Central memory CD8-positive, alpha-beta T cell (primary cell): ENCODE data around the gene EXOG.

Experiments
- ATAC-seq: fragments of 150-1000 bp; cut with Tn5 transposase; replicated peaks from 2 replicates; pipeline ENCODE4 v1.10.0; 2022; ENCODE audit warnings: mild to moderate bottlenecking, moderate FRiP score, moderate number of reproducible peaks; ENCODE audit not compliant: poor library complexity, severe bottlenecking; ENCODE audit errors: extremely low read depth
- DNase-seq, 2 donors: peaks; one replicate each; pipeline ENCODE4 v3.0.0; 2021; ENCODE audit warnings: low spot score in 2 of 2
- H3K27ac Mint-ChIP-seq: one replicate; pipeline ENCODE4 v1.8.0; 2022; ENCODE audit warnings: low read depth, mild to moderate bottlenecking, moderate library complexity, mixed read lengths
- H3K27me3 Mint-ChIP-seq: one replicate; pipeline ENCODE4 v1.8.0; 2022; ENCODE audit warnings: mixed read lengths
- H3K36me3 Mint-ChIP-seq: one replicate; pipeline ENCODE4 v1.8.0; 2022; ENCODE audit warnings: mild to moderate bottlenecking, moderate library complexity, mixed read lengths; ENCODE audit not compliant: insufficient read depth
- H3K4me1 Mint-ChIP-seq: one replicate; pipeline ENCODE4 v1.8.0; 2022; ENCODE audit warnings: mixed read lengths
- H3K4me3 Mint-ChIP-seq: one replicate; pipeline ENCODE4 v1.8.0; 2022; ENCODE audit warnings: mild to moderate bottlenecking, moderate library complexity, mixed read lengths
- H3K9me3 Mint-ChIP-seq: one replicate; pipeline ENCODE4 v1.8.0; 2022; ENCODE audit warnings: mixed read lengths

EXOG gene

DNA sequence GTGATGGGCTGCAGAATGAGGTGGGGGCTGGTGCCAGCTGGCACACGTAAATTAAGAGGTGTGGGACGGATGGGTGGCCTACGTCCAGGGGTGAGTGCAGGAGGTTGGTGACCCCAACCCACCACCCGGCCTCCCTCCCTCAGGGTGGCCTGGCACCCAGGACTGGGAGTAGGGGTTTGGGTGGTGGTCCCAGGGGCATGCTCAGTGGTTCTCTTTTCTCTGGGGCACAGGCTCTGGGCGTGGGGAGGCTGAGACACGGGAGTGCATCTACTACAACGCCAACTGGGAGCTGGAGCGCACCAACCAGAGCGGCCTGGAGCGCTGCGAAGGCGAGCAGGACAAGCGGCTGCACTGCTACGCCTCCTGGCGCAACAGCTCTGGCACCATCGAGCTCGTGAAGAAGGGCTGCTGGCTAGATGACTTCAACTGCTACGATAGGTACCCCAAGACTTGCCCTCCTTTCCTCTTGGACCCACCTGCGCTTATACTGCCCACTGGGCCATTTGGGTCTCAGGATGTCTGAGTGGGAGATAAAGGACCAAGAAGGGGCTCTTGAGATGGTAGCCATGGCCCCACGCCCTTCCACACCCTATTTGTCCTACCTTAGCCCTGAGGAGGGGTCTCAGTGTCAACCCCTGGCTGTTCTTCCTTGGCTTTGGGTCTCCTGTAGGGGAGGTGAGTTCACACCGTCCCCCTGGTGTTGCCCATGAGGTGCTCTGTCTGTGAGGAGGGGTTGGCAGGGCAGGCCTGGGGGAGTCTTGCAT lies 18.9 kb upstream of the EXOG start:
- DNase-seq (no peak), ATAC-seq (no peak)
- Mint-ChIP-seq H3K36me3 (peaks cover 2% of the 10 kb centered on the region), H3K27me3 (no peaks in the 10 kb centered on the region), H3K4me1 (peaks cover 20% of the 10 kb centered on the region), H3K27ac (no peak overlapping the region), H3K9me3 (no peaks in the 10 kb centered on the region), H3K4me3 (no peak overlapping the region)

DNA sequence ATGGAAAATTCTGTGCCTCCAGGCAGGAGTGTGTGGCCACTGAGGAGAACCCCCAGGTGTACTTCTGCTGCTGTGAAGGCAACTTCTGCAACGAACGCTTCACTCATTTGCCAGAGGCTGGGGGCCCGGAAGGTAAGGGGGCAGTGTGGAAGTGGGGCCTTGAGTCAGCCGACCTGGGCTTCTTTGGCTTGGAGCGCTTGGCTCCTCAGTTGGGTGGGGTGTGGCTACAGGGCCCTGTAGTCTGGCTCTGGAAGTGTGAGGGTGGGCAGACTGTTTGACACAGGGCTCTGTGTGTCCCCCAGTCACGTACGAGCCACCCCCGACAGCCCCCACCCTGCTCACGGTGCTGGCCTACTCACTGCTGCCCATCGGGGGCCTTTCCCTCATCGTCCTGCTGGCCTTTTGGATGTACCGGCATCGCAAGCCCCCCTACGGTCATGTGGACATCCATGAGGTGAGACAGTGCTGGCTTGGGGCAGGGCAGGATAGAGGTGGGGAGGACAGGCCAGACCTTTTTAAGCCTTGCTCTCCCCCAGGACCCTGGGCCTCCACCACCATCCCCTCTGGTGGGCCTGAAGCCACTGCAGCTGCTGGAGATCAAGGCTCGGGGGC lies 18.2 kb upstream of the EXOG start:
- H3K27ac Mint-ChIP-seq = no peak overlapping the region

DNA sequence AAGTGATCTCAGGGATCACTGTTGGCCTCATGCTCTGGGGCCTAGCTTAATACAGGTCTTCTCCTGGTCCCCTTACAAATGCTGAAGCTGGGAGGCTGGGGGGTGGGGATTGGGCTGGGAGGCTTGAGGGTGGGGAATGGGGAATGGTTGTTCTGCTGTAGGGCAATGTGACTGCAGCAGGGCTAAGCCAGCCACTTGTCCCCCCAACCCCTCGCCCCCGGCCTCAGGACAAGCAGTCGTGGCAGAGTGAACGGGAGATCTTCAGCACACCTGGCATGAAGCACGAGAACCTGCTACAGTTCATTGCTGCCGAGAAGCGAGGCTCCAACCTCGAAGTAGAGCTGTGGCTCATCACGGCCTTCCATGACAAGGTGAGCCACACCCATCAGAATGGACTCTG lies 17.2 kb upstream of the EXOG start:
- no peaks in the 10 kb centered on the region for H3K9me3 Mint-ChIP-seq

More for the DNA sequence above, 18.2 kb upstream of the EXOG start:
- Mint-ChIP-seq H3K4me1 (peaks cover 13% of the 10 kb centered on the region), H3K27me3 (no peaks in the 10 kb centered on the region), H3K36me3 (peaks cover 4% of the 10 kb centered on the region), H3K4me3 (no peak overlapping the region), H3K9me3 (no peaks in the 10 kb centered on the region)
- ATAC-seq (no peak), DNase-seq (no peak)

DNA sequence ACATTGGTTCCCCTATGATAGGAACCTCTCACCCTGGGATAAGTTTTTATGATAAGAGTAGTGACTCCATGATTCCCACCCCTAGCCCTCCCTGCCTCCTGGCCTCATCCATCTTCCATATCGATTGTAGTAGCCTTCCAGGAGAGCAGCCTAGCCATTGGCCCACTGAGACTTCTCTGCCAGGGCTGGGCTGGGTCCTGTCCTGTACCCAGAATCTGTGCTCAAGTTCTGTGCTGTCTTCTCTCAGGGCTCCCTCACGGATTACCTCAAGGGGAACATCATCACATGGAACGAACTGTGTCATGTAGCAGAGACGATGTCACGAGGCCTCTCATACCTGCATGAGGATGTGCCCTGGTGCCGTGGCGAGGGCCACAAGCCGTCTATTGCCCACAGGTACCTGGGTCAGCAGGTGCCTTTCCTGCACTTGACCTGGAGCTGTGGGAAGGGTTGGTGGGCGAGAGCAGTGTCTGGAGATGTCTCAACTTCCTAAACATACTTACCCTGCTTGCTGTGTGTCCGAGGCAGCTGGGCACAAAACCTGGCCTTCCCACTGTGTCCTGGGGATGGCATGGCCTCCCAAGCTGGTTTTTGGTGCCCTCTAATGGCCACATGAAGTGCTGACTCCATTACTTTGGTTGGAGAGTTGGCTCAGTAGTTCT lies 16.6 kb upstream of the EXOG start:
- Mint-ChIP-seq H3K27ac (no peak overlapping the region), H3K9me3 (no peaks in the 10 kb centered on the region), H3K36me3 (peaks cover 6% of the 10 kb centered on the region), H3K27me3 (no peaks in the 10 kb centered on the region), H3K4me1 (peaks cover under 1% of the 10 kb centered on the region), H3K4me3 (no peak overlapping the region)
- no peak for ATAC-seq
- no peak for DNase-seq

More for the DNA sequence above, 17.2 kb upstream of the EXOG start:
- H3K4me3 Mint-ChIP-seq = no peak overlapping the region
- ATAC-seq (no peak), DNase-seq (no peak)
- H3K27ac Mint-ChIP-seq = no peak overlapping the region
- H3K36me3 Mint-ChIP-seq = peaks cover 6% of the 10 kb centered on the region
- H3K4me1 Mint-ChIP-seq = peaks cover 6% of the 10 kb centered on the region
- no peaks in the 10 kb centered on the region for H3K27me3 Mint-ChIP-seq

DNA sequence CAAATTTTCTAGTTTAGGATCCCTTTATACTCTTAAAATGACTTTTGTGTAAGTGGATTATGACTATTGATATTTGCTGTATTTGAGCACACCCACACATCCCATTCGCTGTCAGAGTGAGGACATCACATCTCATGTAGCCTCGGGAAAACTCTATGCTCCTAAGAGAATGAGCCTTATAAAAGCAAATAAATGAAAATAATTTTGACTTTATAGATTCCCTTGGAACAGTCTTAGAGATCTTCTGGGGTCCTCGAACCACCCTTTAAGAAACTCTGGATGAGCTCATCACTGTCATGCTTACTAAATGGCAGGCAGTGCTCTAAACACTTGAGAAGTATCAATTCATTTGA lies 16.1 kb upstream of the EXOG start:
- Mint-ChIP-seq H3K27me3 (no peaks in the 10 kb centered on the region), H3K4me1 (no peaks in the 10 kb centered on the region), H3K27ac (no peak overlapping the region), H3K9me3 (no peaks in the 10 kb centered on the region), H3K4me3 (no peak overlapping the region), H3K36me3 (peaks cover 6% of the 10 kb centered on the region)
- ATAC-seq (no peak), DNase-seq (no peak)

DNA sequence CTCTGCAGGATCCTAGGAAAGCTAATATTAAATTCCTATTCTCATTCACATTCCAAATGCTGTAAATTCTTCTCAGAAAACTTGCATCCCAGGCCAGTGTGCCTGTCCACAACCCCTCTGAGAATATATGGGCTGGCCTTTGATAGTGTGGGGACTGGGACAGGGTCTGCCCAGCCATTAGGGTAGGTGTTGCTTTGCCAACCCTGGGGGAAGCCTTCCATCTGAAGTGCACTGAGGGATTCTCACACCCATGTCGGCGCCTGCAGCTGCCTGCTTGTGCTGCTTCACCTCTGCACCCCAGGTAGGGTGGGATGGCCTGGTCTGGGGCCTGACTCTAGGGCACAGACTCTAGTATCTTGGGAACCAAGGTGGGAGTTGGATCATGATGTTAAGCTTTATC lies 15.2 kb upstream of the EXOG start:
- no peaks in the 10 kb centered on the region for H3K9me3 Mint-ChIP-seq
- ATAC-seq (no peak), DNase-seq (no peak)
- H3K27ac Mint-ChIP-seq = no peak overlapping the region
- peaks cover 6% of the 10 kb centered on the region for H3K36me3 Mint-ChIP-seq
- H3K4me3 Mint-ChIP-seq = no peak overlapping the region
- no peaks in the 10 kb centered on the region for H3K4me1 Mint-ChIP-seq
- no peaks in the 10 kb centered on the region for H3K27me3 Mint-ChIP-seq

DNA sequence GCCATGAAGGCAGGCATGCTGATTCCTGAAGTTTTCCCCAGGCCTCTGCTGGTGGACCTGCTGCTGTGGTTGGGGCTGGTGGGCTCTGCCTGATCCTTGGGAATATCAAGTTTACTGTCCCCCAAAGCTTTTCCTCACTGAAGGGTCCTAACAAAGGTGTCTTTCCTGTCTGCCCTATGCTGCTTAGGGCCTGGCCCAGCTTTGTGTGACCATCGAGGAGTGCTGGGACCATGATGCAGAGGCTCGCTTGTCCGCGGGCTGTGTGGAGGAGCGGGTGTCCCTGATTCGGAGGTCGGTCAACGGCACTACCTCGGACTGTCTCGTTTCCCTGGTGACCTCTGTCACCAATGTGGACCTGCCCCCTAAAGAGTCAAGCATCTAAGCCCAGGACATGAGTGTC lies 13.2 kb upstream of the EXOG start:
- no peak for ATAC-seq
- DNase-seq = no peak
- Mint-ChIP-seq H3K27me3 (no peaks in the 10 kb centered on the region), H3K4me1 (no peaks in the 10 kb centered on the region), H3K36me3 (peaks cover 6% of the 10 kb centered on the region), H3K9me3 (no peaks in the 10 kb centered on the region), H3K4me3 (no peak overlapping the region), H3K27ac (no peak overlapping the region)

DNA sequence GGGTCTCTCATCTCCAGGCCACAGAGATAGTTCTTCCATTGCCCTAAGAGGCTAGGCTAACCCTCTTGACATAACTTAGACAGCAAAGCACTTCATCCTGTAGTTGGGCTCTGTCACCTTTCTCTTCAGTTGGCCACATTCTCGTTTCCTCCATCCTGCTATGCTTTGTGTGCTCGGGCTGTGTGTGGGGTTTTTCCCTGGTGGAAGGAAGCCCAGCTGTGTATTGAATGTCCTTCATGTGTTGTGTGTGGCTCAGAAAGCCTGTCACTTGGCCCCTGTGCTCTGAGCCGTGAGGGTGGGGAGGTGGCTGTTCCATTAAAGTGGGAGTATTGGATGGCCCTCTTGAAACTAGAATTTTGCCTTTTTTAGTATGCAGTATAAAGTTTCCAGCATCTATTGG lies 8.8 kb upstream of the EXOG start:
- no peak for ATAC-seq
- DNase-seq = no peak
- H3K36me3 Mint-ChIP-seq = peaks cover 4% of the 10 kb centered on the region
- no peaks in the 10 kb centered on the region for H3K4me1 Mint-ChIP-seq
- no peaks in the 10 kb centered on the region for H3K9me3 Mint-ChIP-seq
- H3K4me3 Mint-ChIP-seq = no peak overlapping the region
- H3K27me3 Mint-ChIP-seq = no peaks in the 10 kb centered on the region
- no peak overlapping the region for H3K27ac Mint-ChIP-seq

DNA sequence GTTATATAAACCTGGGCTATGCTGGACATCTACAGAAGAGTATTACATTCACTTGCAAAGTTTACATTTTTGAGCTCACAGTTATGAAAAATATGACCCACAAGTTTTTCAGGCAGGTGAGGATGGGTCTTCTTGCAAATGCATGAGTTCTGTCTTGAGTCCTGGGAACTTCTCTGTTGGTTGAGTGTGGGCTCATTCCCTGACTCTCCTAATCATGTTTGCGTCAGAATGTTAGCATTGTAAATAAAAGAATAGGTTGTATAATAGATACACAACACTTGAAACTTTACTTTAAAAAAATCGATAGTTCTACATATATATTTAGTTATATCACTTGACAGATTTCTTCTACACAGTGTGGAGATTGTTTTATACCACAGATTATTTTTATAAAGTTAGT lies 7.2 kb upstream of the EXOG start:
- Mint-ChIP-seq H3K36me3 (no peaks in the 10 kb centered on the region), H3K4me3 (no peak overlapping the region), H3K9me3 (no peaks in the 10 kb centered on the region), H3K27ac (no peak overlapping the region), H3K4me1 (no peaks in the 10 kb centered on the region), H3K27me3 (no peaks in the 10 kb centered on the region)
- no peak for DNase-seq
- ATAC-seq = no peak

DNA sequence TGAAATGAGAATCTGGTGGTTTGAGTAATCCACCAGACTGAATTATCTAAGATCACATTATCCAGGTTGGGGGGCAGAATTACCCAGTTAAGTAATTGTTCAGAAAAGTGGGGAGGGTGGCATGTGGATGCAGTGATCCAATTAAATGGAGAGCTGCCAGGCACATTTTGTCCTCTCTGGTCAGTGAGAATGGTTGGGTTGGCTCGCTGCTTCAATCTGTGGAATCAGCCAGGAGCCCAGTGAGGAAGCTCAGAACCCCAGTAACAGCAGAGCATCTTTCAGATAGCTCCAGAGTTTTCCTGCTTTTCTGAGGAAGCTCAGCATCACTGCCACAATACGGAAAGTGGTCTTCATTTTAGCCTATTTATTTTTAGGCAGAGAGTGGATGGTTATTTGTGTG lies 6.4 kb upstream of the EXOG start:
- Mint-ChIP-seq H3K36me3 (no peaks in the 10 kb centered on the region), H3K27ac (no peak overlapping the region), H3K9me3 (no peaks in the 10 kb centered on the region), H3K4me1 (no peaks in the 10 kb centered on the region), H3K4me3 (no peak overlapping the region), H3K27me3 (no peaks in the 10 kb centered on the region)
- no peak for ATAC-seq
- no peak for DNase-seq

DNA sequence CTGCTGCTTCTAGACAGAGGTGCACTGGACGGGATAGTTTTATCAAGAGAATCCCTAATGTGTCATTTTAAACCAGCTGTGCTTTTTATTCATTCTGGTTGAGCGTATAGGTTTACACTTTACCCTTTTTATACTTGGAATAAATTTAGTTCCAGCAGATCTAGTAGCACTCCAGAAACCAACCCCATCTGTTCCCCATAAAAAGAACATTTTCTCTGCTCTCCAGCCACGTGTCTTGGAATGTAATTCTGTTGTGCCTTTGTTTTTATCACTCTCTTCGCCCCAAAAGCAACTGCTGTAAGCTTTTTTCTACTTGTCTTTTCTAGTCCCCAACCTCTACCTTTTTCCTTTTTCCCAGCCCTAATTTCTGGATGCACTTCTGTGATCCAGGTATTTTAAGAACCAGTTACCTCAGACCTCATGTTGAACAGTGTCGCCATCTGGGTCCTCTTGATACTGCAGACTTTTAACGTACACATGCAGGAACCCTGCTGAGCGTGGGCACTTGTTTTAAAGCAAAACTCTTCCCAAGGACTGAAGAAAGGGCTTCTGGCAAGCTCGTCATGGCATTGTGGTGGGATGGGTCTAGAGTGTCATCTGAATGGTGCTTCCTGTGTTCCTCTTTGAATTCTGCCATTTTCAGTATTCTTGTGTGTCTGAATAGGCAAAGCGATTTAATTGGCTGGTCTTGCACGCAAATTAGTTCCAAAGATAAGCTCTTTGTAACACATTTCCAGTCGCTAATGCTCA lies 5.7 kb upstream of the EXOG start:
- Mint-ChIP-seq H3K4me3 (no peak overlapping the region), H3K27ac (no peak overlapping the region), H3K27me3 (no peaks in the 10 kb centered on the region), H3K36me3 (no peaks in the 10 kb centered on the region), H3K4me1 (no peaks in the 10 kb centered on the region), H3K9me3 (no peaks in the 10 kb centered on the region)
- DNase-seq (no peak), ATAC-seq (no peak)

DNA sequence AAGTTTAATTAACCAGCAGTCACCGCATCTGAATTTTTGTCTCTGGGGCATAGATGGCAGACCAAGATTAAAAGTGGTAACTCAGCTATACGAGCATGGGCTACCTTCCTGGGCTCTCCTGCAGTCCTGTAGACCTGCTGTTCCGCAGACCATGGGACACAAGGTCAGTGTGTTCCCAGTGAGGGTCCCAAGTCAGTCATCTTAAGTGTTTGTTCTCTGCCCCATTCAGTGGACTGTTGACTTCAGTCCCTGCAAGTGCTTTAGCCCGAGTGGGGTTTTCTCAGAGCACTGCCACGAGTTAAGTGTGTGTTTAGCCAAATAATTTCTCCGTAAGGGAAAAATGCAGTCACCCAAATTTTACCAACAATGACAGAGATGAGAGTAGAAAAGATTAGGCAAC lies 4.9 kb upstream of the EXOG start:
- Mint-ChIP-seq H3K27me3 (no peaks in the 10 kb centered on the region), H3K9me3 (no peaks in the 10 kb centered on the region), H3K36me3 (peaks cover 2% of the 10 kb centered on the region), H3K4me3 (no peak overlapping the region), H3K27ac (no peak overlapping the region), H3K4me1 (no peaks in the 10 kb centered on the region)
- no peak for DNase-seq
- no peak for ATAC-seq
